Measurements from ENCODE around the gene PEX5L. TPM values are rescaled to one million over a fixed set of nuclear protein-coding genes. Genes with fewer than 3 reads are reported as not detected.

PEX5L gene
- polyA plus RNA-seq, 2 of the 4 experiments (the other 2 are of a cell fraction): 0.06 to 0.08 TPM

- Histone ChIP-seq H3K4me2 (no peak overlapping the region), H3K4me3 (no peak overlapping the region), H3K4me1 (no peaks in the 10 kb centered on the region), H3K27ac (no peak overlapping the region), H3K9me3 (no peaks in the 10 kb centered on the region)
- ChIA-PET POLR2A (no interaction called here), CTCF (no interaction called here)
- ATAC-seq: no peak
- no peak for DNase-seq (ENCODE audit: low read depth in 1 of 2, low spot score in 1 of 2)
- no peak for FAIRE-seq
- WGBS (ENCODE audit: missing lambda C conversion rate): 57% methylated on average over 5 of the region's 5 CpGs
- TF ChIP-seq EHMT2 (IDR thresholded peaks at IDR 0.05; ENCODE audit: low read depth): no peak
- no peak for TF ChIP-seq HMGXB4 (CRISPR knock-in tag; IDR thresholded peaks at IDR 0.05; ENCODE audit: borderline replicate concordance)
Measured at GRCh38 chr3:179961703-179962078, 75.0 kb downstream of the PEX5L start.

- H3K4me1 ChIP-seq: no peaks in the 10 kb centered on the region
- FAIRE-seq: no peak
- no peak for TF ChIP-seq RAD21 (conservative IDR thresholded peaks at IDR 0.05 in 1 of 2, IDR thresholded peaks at IDR 0.05 in 1 of 2)
- TF ChIP-seq RARB (CRISPR knock-in tag; IDR thresholded peaks at IDR 0.05): no peak
- TF ChIP-seq CBX2 (IDR thresholded peaks at IDR 0.05; ENCODE audit: borderline replicate concordance, low read depth): no peak
- no peak for TF ChIP-seq JUNB (IDR thresholded peaks at IDR 0.05)
- TF ChIP-seq CEBPB (IDR thresholded peaks at IDR 0.05): no peak
- CTCF ChIA-PET: no interaction called here
- H3K27ac ChIP-seq: no peak overlapping the region
- POLR2A ChIA-PET: no interaction called here
- no peak overlapping the region for H3K4me2 ChIP-seq
- 50% methylated on average over 6 of the region's 6 CpGs for WGBS (ENCODE audit: missing lambda C conversion rate)
- H3K4me3 ChIP-seq: no peak overlapping the region
- H3K9me3 ChIP-seq: no peaks in the 10 kb centered on the region
- no peak for DNase-seq (ENCODE audit: low read depth in 1 of 2, low spot score in 1 of 2)
- no peak for ATAC-seq
Measured at GRCh38 chr3:179961071-179961702, 75.5 kb downstream of the PEX5L start.

- TF ChIP-seq ZFP36 (IDR thresholded peaks at IDR 0.05; ENCODE audit: borderline replicate concordance, partially characterized antibody) (no peak), ATOH8 (CRISPR knock-in tag; IDR thresholded peaks at IDR 0.05; ENCODE audit: low read depth) (no peak), CBX2 (IDR thresholded peaks at IDR 0.05; ENCODE audit: borderline replicate concordance, low read depth) (no peak), TP53 (CRISPR knock-in tag; IDR thresholded peaks at IDR 0.05) (no peak), EHF (CRISPR knock-in tag; IDR thresholded peaks at IDR 0.05) (no peak), SMC3 (IDR thresholded peaks at IDR 0.05) (no peak), HOXB5 (CRISPR knock-in tag; IDR thresholded peaks at IDR 0.05) (no peak), ZNF302 (CRISPR knock-in tag; IDR thresholded peaks at IDR 0.05) (no peak), NFE2L2 (conservative IDR thresholded peaks at IDR 0.05; ENCODE audit: low read length) (no peak), HOXA7 (CRISPR knock-in tag; IDR thresholded peaks at IDR 0.05) (no peak), RCOR1 (IDR thresholded peaks at IDR 0.05; ENCODE audit: low read depth, low read length) (no peak), NPAS2 (CRISPR knock-in tag; IDR thresholded peaks at IDR 0.05; ENCODE audit: borderline replicate concordance) (no peak), CHD4 (IDR thresholded peaks at IDR 0.05; ENCODE audit: borderline replicate concordance) (no peak), BCL3 (IDR thresholded peaks at IDR 0.05) (no peak), CEBPB (IDR thresholded peaks at IDR 0.05) (no peak), MYC (IDR thresholded peaks at IDR 0.05; ENCODE audit: borderline replicate concordance, low read length) (no peak)
- 72% methylated on average over 8 of the region's 9 CpGs for WGBS (ENCODE audit: missing lambda C conversion rate)
- ChIA-PET CTCF (no interaction called here), POLR2A (no interaction called here)
- Histone ChIP-seq H3K27ac (no peak overlapping the region), H3K4me2 (no peak overlapping the region), H3K4me3 (no peak overlapping the region), H3K4me1 (no peaks in the 10 kb centered on the region), H3K9me3 (no peaks in the 10 kb centered on the region)
- ATAC-seq (no peak), FAIRE-seq (no peak), DNase-seq (ENCODE audit: low read depth in 1 of 2, low spot score in 1 of 2) (no peak)
Measured at GRCh38 chr3:179958759-179959158, 78.0 kb downstream of the PEX5L start.

Measured in A549 (cell line).